IPS DF 19.7 (cell line): Measurements from ENCODE around the gene SMG1.
A peak's percentile ranks its signal among the peaks of the same experiment; 100 is the strongest.

ENCODE experiments used
- DNase-seq: peaks from one replicate; pipeline ENCODE4 v3.0.0-alpha.2; 2013; ENCODE audit warnings: low read depth, low spot score

Gene SMG1

DNA sequence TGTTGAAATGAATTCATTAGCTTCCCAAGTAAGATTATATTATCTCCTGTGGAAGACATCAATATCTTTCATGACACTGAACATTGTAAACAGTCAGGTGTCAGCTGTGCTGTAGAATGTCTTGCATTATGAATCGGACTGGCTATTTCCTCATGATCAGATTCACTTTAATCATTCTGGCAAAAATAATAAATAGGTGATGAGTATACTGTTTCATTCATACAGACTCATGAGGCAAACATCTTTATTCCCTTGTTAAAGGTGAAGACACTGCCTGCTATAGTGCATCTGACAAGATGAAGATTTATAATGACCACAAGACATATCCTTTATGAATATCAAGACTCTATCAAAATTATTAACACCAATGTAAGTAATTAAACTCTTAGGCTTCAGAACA is 73.6 kb downstream of the SMG1 start:
- no peak for DNase-seq

DNA sequence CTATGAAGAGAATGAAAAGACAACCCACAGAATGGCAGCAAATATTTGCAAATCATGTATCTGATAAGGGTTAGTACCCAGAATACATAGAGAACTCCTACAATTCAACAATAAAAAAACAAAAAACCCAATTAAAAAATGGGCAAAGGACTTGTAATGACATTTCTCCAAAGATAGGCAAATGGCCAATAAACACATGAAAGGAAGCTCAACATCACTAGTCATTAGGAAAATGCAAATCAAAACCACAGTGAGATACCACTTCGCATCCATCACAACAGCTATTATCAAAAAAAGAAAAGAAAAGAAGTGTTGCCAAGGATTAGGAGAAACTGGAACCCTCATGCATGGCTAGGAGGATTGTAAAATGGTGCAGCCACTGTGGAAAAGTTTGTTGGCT is 79.8 kb downstream of the SMG1 start:
- no peak for DNase-seq

DNA sequence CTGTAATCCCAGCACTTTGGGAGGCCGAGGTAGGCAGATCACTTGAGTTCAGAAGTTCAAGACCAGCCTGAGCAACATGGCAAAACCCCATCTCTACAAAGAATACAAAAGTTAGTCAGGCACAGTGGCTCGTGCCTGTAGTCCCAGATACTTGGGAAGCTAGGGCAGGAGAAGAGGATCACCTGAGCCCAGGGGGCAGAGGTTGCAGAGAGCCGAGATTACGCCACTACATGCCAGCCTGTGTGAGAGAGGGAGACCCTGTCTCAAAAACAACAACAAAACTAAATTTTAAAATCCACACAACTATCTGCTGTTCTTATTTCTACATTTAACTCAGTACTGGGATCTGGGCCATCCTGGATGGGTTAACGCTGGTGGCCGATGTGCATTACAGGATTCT is 83.6 kb downstream of the SMG1 start:
- no peak for DNase-seq

DNA sequence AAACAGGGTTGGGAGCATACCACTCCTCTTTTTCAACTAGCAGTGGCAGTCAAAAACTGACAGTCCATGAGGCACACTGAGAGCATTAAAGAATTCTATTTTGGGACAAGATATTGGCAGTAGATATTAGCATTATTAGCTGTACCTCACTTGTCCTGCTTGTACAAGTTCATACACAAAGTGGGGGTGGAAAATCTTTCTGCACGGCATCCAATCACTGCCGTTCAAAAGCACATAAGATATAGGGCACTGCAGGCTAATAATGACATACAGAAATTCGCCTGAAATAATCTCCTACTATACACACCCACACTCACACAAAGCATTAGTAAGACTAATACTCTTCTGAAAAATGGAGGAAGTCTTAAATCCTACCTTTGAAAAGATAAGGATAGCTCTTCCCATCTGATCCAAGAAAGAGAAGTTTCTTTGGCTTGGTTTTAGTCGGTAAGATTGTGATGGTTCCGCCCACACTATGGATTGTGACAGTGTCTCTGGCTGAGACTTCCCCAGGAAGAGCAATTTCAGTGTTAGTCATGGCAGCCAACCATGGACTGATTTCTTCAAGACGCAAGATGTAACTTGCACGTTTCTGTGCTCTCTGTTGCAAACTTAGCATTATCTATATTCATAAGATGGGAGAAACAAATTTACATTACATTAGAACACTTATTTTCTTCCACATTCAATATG is 84.2 kb downstream of the SMG1 start:
- no peak for DNase-seq

DNA sequence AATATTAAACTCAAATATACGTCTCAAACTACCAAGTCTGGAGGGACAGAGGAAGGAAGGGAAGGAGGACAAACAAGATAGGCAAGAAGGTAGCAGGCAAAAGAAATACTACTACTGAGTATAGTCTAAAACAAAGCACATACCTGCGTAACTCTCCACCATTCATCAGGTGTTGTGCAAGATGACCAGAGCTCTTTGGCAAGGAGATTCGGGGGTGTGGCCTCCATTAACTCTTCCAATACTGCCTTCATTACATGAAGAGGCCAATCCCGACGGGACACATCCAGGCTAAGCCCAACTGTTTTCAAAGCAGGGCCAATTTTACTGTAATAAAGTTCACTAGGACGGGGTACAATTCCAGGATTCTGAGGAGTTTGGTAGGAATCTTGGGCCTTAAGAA is 86.7 kb downstream of the SMG1 start:
- DNase-seq: no peak

DNA sequence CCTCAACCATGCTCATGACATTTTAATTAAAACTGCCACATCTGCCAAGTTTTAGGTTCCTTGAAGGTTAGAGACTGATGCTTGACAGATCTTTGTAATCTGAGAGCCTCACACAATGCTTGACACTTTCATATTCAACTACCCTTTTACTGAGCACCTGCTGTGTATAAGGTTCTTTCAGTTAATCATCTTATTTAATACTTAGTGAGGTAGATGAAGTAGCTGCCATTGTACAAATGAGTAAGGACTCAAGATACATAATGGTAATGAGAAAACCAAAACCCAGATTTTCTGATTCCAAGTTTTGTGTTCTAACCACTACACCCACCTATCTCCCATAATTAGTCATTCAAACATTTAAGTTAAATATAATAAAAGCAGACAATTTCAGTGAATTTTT is 89.5 kb downstream of the SMG1 start:
- no peak for DNase-seq

DNA sequence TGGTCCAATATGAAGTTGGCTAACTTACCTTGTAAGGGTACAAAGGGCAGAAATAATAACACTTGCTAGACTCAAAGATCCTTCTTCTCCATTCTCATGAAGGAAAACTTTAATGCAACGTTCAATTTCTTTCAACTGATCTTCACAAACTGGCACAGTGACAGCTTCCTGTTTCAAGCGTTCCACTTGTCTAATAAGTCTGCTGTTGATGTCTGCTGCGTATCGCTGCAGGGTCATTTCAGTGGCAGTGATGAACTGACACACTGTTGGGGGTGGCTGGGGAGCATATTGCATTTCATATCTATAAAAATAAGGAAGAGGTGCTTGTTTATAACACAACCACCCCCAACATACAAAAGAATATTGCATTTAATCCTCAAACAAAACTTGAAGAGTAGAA is 91.3 kb downstream of the SMG1 start:
- no peak for DNase-seq

DNA sequence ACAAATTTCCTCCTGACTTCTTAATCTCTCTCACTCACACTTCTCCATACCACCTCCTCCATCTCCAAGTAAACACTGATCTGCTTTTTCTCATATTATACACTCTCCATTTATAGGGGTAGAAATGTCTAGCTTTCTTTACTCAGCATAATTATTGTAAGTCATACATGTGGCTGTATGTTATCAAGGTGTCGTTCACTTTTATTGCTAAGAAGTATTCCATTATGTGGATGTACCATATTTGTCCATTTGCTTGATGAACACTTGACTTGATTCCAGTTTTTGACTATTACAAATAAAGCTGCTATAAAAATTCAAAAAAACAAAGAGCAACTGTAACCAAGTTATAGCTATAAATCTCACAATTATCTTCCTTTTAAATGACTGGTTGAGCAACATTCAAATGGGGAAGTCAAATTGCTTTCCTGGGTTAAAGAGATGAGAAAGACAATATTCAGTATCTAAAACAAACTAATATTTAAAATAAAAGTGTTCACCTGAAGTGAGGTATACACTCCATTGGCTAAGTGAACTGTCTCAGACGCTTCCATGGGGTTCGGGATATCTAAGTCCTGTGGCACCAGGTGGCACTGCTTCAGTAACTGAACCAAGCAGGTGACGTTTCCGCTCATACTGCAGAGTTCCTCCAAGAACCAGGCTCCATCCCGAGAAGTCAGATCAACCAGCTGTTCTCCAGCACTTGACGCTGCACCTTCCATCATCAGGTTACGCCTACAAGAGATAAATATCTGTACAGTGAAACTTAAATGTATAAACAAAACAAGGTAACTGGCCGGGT is 92.3 kb downstream of the SMG1 start:
- DNase-seq: no peak

DNA sequence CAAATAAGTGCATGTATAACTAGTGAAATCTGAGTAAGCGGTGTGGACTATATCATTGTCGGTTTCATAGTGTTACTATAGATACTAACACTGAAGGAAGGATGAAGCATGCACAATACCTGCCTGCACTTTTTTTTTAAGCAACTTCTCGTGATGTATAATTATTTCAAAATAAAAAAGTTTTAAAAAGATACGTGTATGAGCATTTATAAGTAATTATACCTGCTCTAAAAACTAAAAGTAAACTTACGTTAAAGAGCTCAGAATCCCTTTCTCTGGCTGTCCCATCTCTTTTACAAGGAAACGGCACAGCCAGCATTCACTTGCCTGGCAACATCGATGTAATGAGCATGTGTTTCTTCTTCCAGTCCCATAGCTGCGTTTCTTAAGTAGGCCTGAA is 93.6 kb downstream of the SMG1 start:
- no peak for DNase-seq

DNA sequence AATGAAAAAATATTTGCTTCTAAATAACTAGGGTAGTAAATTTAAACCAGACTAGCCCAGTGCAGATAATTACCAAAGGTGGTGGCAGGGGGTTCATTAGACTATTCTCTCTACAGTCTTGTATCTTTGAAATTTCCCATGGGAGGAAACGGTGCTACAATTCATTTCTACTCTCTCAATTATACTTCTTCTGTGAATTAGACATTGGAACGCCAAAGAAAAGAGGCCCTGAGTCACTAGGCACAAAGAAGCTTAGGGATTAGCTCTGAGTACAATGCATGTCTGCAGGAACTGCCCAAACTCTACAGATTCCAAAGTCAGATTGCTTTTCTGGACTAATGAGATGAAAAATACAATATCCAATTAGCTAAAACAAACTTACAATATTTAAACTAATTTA is 94.2 kb downstream of the SMG1 start:
- DNase-seq: no peak

DNA sequence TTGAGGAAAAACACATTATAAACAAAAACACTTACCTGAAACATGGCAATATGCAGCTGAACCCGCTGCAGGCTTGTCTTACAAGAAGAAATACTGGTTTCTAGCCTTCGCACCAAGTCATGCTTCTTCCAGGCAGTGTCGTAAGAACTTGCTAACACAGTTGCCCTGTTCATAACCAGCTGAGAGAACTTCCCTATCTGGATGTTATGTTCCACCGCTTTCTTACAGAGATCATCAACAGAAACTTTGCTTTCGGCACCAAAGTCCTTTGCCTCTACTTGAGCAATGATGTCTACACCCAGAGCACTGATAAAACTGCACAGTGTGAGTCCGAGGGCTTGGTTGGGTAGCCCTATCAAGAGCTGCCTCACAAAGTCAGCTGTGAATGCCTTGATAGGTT is 97.0 kb downstream of the SMG1 start:
- DNase-seq: no peak

DNA sequence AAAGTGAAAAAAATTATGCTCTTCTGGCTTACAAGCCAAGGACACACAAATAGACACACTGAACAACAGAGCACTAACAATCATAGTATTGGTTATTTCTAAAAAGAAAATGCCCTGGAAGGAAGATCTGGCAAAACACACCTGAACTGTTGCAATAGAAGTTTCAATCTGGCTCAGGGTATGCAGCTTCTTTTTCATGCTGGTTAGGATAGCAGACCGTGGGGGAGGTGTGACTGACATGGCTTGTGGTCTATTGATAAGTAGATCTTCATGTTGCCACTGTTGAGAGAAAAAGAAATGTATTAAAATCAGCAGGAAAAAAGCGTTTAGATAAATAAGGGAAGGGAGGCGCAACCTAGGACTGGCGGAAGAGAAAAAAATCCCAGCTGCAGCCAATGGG is 98.3 kb downstream of the SMG1 start:
- DNase-seq: no peak

DNA sequence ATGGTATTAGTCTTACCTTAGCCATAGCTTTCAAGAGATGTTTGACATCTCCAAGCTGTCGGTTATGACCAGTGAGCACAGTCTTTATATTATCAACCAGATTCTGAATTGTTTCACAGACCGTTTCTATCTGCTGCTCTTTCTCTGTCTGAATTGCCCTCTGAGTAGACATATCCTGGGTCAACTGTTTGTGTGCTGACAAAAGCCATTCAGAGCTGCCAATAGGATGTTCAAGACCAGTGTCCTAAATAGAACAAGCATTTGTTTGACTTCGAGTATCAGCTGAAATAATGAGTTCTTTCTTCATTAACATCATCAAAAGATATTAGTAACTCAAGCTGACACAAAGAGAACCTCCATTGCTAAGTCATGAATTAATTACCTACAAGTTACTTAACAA is 109.9 kb downstream of the SMG1 start:
- no peak for DNase-seq

DNA sequence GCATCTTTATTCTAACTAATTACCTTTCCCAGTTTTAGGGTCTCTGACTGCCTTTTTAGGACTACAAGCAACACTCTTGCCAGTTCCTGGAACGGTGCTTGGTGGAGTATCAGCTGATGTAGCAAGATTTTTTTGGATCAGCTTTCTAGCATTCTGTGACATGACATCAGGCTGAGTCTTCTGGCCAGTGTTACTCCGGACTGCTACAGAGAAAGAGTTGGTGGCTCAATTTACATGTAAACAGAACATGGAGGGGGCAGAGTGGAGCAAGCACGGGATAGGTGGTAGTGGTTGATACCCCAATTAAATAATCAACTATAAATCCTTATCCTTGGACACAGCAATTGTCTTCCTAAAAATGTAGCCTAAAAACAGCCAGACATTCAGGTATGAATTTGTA is 114.3 kb downstream of the SMG1 start:
- no peak for DNase-seq

DNA sequence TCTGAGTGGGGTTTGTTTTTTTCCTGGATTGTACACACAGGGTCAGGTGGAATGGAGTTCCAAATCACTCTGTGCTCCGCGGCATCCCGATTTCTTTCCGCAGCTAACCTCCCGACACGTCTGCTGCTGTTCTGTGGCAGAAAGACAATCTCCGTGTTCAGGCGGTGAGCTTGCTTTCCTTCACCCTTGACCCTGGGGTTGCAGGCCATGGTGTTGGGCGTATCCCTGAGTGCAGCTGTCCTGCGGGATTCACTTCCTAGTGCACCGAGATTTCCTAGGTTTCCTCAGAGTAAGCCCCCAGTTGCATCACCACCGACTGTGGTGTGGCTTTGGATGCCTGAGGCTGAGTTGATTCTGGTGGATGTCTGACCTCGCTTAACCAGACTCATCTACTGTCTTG is 117.0 kb downstream of the SMG1 start:
- DNase-seq: no peak

DNA sequence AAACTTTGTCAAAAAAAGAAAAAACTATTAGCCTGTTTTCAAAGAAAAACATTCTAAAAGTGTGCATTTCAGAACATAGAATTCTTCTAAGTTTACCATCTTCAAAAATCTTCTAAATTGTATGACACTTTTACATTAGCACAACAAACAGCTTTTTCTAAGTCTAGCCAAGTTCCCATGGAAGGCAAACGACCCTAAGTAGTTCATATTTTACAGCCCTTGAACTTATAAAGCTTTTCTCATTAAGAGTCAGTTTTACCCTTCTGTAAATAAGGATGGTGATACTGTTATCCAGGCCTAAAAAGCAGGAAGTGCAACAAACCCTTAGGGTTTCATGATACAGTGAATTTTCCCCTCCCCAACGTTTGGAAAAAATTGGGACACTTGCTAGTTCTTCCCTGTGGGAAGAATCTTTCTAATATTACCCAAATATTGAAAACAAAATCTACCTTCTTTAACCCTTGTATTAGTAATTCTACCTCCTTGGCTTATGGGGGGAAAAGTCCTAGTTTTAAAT is 120.9 kb downstream of the SMG1 start:
- DNase-seq: no peak

DNA sequence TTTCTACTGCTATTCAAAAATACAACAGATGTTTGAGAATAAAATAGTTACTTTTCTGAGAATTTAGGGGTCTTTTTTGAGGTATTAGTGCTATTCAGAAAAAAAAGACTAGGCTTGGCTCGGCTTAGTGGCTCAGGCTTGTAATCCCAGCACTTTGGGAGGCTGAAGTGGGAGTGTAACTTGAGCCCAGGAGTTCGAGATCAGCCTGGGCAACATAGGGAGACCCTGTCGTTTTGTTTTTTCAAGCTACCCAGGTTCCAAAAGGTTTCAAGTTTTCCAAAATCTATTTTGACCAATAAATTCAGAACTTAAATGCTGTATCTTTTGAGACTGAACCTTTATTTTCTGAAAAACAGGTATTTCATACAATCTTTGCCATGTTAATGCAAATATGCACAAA is 121.7 kb downstream of the SMG1 start:
- DNase-seq: no peak

DNA sequence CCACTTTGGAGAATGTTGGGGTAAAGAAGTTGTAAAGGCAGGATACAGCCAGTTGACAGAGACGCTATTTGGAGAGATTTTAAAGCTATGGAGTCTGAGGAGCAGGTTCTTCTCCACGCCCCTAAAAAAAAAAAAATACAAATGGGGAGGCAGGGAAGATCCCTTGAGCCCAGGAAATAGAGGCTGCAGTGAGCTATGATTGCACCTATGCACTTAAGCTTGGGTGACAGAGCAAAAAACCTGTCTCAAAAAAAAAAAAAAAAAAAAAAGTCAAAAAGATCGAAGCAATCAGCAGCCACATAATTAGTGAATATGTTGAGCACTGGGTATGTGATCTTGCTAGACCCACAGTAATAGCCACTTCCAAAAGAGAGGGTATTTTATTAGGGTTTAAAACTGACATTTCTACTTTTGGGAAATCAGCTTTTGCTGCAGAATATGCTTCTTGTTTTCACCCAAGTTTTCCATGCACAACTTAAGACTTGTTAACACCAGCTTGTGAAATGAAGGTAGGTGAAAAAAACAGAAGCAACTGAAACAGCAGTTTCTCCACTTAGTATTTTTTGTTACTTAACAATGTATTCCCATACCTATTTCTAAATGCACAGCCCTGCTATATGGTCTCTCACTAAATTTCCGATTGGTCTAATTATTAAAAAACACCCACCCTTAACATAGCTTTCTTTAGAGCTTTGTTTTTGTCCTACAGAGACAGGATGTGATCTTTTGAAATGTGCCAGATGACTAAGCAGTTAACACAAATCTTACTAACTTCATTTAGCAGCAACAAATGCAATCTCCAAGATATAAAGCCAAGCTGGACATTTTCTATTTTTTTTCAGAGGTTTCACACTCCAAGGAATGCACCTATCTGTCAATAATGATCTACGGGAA is 122.4 kb downstream of the SMG1 start:
- no peak for DNase-seq

DNA sequence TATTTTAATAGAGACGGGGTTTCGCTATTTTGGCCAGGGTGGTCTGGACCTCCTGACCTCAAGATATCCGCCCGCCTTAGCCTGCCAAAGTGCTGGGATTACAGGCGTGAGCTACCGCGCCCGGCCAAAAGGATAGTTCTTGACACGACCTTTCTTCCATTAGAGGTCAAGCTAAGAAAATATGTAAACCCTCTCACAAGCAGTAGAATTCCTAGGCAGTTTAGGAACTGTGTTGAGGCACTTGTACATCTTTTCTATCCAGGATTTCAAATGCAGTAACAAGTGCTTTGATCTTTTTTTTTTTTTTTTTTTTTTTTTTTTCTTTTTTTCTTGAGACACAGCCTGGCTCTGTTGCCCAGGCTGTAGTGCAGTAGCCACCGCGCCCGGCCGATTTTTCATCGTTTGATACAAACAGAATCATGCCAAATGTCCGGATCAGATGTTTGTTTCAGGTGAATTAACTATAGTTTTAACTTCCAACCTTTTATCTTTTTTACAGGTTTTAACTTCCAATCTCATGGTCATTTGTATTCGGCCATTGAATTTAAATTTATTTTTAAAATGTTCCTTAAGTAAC is 123.4 kb downstream of the SMG1 start:
- no peak for DNase-seq

DNA sequence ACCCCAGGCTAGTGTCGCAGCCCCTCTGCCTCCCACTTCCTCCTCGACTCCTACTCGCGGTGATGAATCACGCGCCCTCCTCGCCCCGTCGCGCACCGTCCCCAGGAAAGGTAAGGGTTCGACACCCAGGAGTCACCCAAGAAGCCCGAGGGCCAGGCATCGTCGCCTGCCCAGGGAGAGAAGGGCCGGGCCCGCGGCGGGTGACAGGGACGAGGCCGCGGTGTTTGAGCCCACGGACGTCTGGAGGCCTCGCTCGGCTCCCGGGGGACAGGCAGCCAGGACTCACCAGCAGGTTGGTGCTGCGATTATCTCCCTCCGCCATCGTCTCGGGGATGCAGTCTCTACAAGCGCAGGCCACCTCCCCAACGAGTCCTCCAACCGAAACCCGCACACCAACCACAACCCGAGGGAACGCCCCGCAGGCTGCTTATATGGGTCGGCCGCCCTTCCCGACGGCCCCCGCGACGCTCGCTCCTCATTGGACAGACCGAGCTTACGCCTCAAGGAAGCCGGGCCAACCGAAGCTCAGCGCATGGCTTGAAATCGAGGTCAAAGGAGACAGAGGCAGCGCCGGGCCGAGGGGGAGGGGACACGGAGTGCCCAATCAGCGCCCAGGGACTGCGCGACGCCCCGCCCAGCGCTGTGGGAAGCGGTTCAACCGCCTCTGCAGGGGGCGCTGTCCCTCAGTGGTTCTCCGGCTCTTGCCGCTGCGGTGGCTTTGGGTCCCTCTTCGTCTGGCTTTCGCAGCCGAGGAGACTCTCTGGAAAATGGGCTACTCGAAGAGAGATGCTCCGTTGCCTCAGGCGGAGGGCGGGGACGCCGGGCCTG is 124.8 kb downstream of the SMG1 start, which contains the start of gene ARL6IP1:
TSS of gene ARL6IP1 (minus strand) at position 405 of the 828 bp plus-strand sequence. CDS start at position 322, 83 bp downstream.
- peak; percentile 96 for DNase-seq

DNA sequence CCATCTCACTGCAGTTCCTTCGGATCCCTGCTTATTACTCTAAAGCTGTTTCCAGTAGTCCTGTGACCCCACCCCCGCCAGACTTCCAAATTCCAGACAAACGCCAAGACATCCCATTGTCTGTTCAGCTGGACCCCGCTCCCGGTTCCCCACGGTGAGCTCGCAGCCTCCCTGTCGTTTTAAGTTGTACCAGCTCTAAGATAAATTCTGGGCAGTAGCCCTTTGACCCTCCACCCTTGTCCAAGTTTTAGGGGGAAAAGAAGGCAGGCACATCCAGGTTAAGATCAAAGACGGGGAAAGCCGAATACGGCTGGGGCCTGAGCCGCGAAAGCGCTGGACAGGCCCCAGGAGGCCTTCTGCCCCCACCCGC is 125.4 kb downstream of the SMG1 start:
- DNase-seq: no peak
